ENCODE measurements around the gene RGS3.

RGS3 gene

DNA sequence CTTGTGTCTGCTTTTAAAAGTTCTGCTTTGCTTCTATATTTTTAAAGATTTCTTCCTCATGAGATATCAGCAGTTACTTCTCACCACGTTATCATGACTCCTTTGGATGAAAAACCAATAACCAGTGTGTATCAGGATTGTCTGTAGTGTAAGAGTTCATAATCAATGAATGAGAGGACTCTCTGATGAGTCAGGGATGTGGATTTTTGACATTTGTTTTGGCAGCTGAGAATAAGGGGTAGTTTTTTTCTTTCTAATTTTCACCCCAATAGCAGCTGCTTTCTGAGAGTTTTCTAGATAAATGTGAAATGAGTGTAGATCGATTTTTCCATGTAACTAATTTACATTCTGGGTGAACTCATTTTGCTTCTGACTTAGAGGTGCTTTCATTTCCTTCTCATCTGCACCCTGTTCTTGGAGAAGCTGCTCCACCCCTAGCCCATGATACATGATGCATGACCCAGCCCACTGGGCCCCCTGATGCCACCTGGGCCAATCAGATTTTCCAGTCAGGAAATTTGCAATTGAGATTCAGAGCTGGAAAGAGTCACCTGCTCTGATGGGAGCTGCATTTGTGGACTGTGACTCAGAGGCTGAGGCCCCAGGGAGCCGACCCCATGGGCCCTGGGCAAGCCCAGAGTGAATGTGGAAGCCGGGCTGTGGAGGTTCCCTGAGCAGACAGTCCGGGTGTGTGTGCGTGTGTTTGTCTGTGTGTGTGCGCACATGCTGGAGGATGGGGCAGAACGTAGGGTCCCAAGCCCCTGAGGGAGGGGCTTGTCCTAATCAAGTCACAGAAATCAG, 159.3 kb downstream of the RGS3 start:
- TF ChIP-seq, protein P1, sequence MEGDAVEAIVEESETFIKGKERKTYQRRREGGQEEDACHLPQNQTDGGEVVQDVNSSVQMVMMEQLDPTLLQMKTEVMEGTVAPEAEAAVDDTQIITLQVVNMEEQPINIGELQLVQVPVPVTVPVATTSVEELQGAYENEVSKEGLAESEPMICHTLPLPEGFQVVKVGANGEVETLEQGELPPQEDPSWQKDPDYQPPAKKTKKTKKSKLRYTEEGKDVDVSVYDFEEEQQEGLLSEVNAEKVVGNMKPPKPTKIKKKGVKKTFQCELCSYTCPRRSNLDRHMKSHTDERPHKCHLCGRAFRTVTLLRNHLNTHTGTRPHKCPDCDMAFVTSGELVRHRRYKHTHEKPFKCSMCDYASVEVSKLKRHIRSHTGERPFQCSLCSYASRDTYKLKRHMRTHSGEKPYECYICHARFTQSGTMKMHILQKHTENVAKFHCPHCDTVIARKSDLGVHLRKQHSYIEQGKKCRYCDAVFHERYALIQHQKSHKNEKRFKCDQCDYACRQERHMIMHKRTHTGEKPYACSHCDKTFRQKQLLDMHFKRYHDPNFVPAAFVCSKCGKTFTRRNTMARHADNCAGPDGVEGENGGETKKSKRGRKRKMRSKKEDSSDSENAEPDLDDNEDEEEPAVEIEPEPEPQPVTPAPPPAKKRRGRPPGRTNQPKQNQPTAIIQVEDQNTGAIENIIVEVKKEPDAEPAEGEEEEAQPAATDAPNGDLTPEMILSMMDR (IDR thresholded peaks at IDR 0.05; ENCODE audit: low read depth, low read length), result no peak
- DNase-seq (ENCODE audit: extremely low read depth, low read depth), result no peak

DNA sequence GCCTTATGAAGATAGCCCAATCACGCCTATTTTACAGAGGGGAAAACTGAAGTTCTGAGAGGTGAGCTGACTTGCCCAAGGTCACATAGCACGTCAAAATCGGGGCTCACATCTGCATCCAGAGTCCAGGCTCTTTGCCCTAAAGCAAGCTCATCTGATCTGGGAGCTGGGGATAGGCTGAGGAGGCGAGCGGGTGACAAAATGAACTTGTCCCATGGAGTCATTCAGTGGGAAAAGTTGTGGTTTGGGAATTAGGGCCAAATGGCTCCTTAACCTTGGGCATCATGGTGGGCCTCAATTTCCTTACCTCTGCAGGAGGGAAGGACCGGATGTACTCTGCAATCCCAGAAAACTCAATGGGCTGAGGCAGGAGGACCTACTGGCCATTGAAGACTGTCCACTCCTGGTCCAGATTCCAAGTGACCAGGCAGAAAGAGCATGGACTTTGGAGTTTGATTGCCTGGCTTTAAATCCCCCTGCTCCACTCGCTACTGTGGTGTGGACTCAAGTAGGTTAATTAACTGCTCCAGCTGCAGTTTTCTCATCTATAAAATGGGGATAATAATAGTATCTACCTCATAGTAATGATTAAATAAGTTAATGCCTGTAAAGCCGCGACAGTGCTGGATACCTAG, 160.4 kb downstream of the RGS3 start:
- TF ChIP-seq, protein P1 (IDR thresholded peaks at IDR 0.05; ENCODE audit: low read depth, low read length), result no peak
- no peak for DNase-seq (ENCODE audit: extremely low read depth, low read depth)

DNA sequence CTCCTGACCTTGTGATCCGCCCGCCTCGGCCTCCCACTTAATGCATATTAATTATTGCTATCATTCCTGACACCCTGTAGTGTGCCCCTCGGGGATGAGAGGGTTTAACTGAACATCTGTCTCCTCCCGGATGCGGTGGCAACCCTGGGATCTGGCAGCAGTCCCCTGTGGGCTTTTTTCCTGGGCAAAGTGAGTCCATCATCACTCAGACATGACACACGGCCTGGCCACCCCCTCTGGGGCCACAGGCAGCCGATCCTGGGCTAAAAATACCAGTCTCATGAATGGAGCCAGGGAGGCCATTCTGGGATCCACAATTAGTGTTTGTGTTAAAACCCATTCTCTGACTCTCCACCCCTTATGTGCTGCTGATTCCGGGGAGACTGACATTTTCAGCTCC, 161.2 kb downstream of the RGS3 start:
- DNase-seq (ENCODE audit: extremely low read depth, low read depth), result no peak
- TF ChIP-seq, protein P1 (IDR thresholded peaks at IDR 0.05; ENCODE audit: low read depth, low read length), result no peak

DNA sequence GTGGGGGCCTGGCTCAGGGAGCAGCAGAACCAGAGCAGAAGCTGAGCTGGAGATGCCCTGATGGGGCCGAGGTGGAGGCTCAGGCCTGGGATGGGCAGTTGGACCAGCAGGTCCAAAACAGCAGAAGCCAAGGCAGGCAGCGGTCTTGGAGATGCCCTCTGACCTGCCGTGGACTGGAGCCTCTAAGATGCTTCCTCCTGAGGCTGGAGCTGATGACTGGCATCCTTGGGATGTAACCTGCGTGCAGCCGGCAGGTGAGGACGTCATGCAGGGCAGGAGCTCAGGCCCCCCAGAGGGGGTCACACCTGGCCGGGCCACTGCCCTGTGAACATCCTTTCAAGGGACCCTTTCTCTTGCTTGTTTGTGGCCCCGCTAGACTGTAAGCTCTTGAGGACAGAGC, 162.0 kb downstream of the RGS3 start:
- DNase-seq (ENCODE audit: extremely low read depth, low read depth), result no peak
- TF ChIP-seq, protein P1 (IDR thresholded peaks at IDR 0.05; ENCODE audit: low read depth, low read length), result no peak

DNA sequence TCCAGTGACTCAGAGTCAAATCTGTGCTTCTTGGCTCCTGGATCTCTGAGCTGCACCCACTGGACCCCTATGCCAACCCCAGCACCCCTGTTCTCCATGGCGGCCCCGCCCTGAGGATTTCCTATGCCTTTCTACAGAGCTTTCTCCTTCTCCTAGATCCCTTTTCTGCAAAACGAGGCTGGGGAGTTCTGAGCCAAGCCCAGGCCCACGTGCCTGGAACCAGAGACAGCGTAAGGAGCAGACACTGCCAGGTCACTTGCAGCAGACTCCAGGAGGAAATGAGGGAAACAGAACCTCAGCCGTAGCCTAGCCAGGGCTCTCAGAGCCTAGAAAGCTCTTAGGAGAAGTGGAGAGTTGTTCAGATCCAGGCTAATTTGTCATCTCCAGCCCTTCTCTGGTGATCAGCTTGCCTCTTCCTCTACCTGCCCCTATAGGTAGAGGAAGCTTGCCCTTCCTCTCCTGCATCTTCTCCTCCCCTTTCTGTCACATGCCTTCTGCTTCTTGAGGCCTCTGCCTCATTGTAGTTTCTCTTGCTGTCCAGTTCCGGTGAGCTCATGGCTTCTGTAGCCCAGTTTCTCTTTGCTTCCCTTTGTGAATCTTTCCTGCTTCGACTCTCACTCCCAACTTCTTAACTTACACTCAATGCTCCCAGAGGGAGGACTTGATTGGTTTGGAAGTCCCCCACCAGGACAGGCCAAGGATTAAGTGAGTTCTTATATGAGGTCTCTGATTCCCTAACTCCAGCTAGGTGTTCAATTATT, 163.4 kb downstream of the RGS3 start:
- TF ChIP-seq, protein P1 (IDR thresholded peaks at IDR 0.05; ENCODE audit: low read depth, low read length), result no peak
- DNase-seq (ENCODE audit: extremely low read depth, low read depth), result no peak

DNA sequence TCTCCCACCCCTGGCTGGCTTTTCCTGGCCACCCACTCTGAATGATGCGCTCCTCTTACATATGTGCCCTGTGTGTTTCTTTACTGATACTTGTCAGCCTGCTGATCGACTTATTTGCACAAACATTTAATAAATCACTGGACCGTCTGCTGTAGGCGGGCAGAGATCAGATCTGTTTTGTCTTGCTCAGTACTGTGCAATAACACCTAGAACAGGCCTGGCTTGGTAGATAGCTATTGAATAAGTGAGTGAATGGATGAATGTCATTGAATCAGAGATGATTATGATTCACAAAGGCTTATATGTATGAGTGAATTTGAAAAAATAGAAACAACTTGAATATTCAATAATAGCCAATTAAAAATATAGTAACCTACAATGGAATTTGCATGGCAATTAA, 165.1 kb downstream of the RGS3 start:
- TF ChIP-seq, protein P1 (IDR thresholded peaks at IDR 0.05; ENCODE audit: low read depth, low read length), result no peak
- no peak for DNase-seq (ENCODE audit: extremely low read depth, low read depth)
